HG03064 (cell line): ENCODE results near the gene DRC7.
"Not testable (repeated sequence)": the region's sequence is repeated elsewhere in the genome, so short reads cannot be mapped to it uniquely, and the experiment has no call there.

Source experiments
- ATAC-seq: cut with Tn5 transposase; IDR thresholded peaks from one replicate; pipeline ENCODE4 v1.9.1; 2021; ENCODE audit warnings: low read depth; ENCODE audit not compliant: unreplicated experiment

Gene DRC7

GRCh38 chr16:57658878-57659674 lies 35.5 kb upstream of the DRC7 start:
- ATAC-seq: no peak

- no peak for ATAC-seq
These were observed 33.7 kb upstream of the DRC7 start for GRCh38 chr16:57660715-57661463.

GRCh38 chr16:57661510-57661909 lies 33.1 kb upstream of the DRC7 start:
- no peak for ATAC-seq

- ATAC-seq: no peak
These were observed 32.4 kb upstream of the DRC7 start for GRCh38 chr16:57661936-57662906.

- ATAC-seq: no peak
These were observed 31.2 kb upstream of the DRC7 start for GRCh38 chr16:57663436-57663835.

- ATAC-seq: no peak
These were observed 30.5 kb upstream of the DRC7 start for GRCh38 chr16:57663917-57664661.

GRCh38 chr16:57664662-57665025 lies 30.0 kb upstream of the DRC7 start:
- no peak for ATAC-seq

GRCh38 chr16:57665541-57665940 lies 29.1 kb upstream of the DRC7 start:
- ATAC-seq: no peak

- no peak for ATAC-seq
These were observed 28.1 kb upstream of the DRC7 start for GRCh38 chr16:57666353-57667047.

- ATAC-seq: no peak
These were observed 27.5 kb upstream of the DRC7 start for GRCh38 chr16:57667048-57667525.

GRCh38 chr16:57667526-57668262 lies 26.9 kb upstream of the DRC7 start:
- ATAC-seq: no peak

GRCh38 chr16:57668263-57668571 lies 26.4 kb upstream of the DRC7 start, which contains the start of gene ADGRG3:
Gene ADGRG3 (plus strand): TSS chr16:57668306. CDS start chr16:57668348, 42 bp downstream.
- no peak for ATAC-seq

- no peak for ATAC-seq
These were observed 25.8 kb upstream of the DRC7 start for GRCh38 chr16:57668630-57669475.

- no peak for ATAC-seq
These were observed 25.0 kb upstream of the DRC7 start for GRCh38 chr16:57669476-57670162.

GRCh38 chr16:57670196-57670595 lies 24.4 kb upstream of the DRC7 start:
- no peak for ATAC-seq

GRCh38 chr16:57671451-57671850 lies 23.2 kb upstream of the DRC7 start:
- ATAC-seq: not testable (repeated sequence)

GRCh38 chr16:57672416-57672815 lies 22.2 kb upstream of the DRC7 start:
- no peak for ATAC-seq
